IMR-90 (cell line): Measurements from ENCODE around the gene TMEM92. TPM values are rescaled to one million over a fixed set of nuclear protein-coding genes. Genes with fewer than 3 reads are reported as not detected.
A peak's percentile ranks its signal among the peaks of the same experiment; 100 is the strongest.

Source experiments
- ATAC-seq: fragments of 200-7000 bp; cut with Tn5 transposase; 2 replicates; pipeline ENCODE4 v1.9.1; 2020; ENCODE audit warnings: low read depth, mild to moderate bottlenecking, moderate library complexity
- BruUV-seq: library from RNA; stranded (reverse); fragments of 400-500 nt; replicated peaks from 2 replicates; lab custom pipeline; 2021; lab: Mats Ljungman, UMichigan
- CTCF ChIA-PET: fragments of 300-600 bp; formaldehyde crosslinking; extraction: SDS; loops from one replicate; lab custom pipeline; 2021; ENCODE audit warnings: antibody characterized with exemption; lab: Yijun Ruan, JAX
- POLR2A ChIA-PET: fragments of 300-600 bp; sonication (Branson Sonifier 250); formaldehyde crosslinking; loops from one replicate; lab custom pipeline; 2022; ENCODE audit warnings: antibody characterized with exemption; ENCODE audit not compliant: unreplicated experiment; lab: Charles Lee
- DNase-seq: peaks from one replicate; pipeline ENCODE4 v3.0.0; 2013
- H2AFZ ChIP-seq: replicated peaks from 2 replicates; pipeline ENCODE3; 2013; ENCODE audit warnings: low read length, mild to moderate bottlenecking; ENCODE audit not compliant: poor library complexity
- H2AK5ac ChIP-seq: 2 replicates; pipeline ENCODE4 v1.6.1; 2013; ENCODE audit warnings: low read depth, low read length, inconsistent platforms
- H2AK9ac ChIP-seq: replicated peaks from 2 replicates; pipeline ENCODE3; 2013; ENCODE audit warnings: mild to moderate bottlenecking, low read depth, low read length, moderate library complexity; ENCODE audit not compliant: poor library complexity
- H2BK120ac ChIP-seq: 2 replicates; pipeline ENCODE4 v1.6.1; 2013; ENCODE audit warnings: low read depth, low read length, inconsistent platforms
- H2BK15ac ChIP-seq: 3 replicates; pipeline ENCODE4 v1.6.1; 2013; ENCODE audit warnings: low read depth, low read length, inconsistent platforms
- H2BK20ac ChIP-seq: 2 replicates; pipeline ENCODE4 v1.6.1; 2013; ENCODE audit warnings: low read depth, mild to moderate bottlenecking, inconsistent platforms, low read length, moderate library complexity
- H2BK5ac ChIP-seq: 2 replicates; pipeline ENCODE4 v1.6.1; 2013; ENCODE audit warnings: mild to moderate bottlenecking, low read depth, low read length, inconsistent platforms; ENCODE audit not compliant: poor library complexity, severe bottlenecking
- H3K14ac ChIP-seq: replicated peaks from 2 replicates; pipeline ENCODE4 v1.6.1; 2013; ENCODE audit warnings: low read depth, low read length, inconsistent platforms
- H3K18ac ChIP-seq: 2 replicates; pipeline ENCODE4 v1.6.1; 2013; ENCODE audit warnings: low read depth, low read length, control low read depth
- H3K23ac ChIP-seq: 2 replicates; pipeline ENCODE4 v1.6.1; 2013; ENCODE audit warnings: low read depth, low read length, inconsistent platforms
- H3K27ac ChIP-seq: 2 replicates; pipeline ENCODE4 v1.5.1; 2013; ENCODE audit warnings: mild to moderate bottlenecking, control low read depth, low read length; ENCODE audit not compliant: insufficient read depth
- H3K27me3 ChIP-seq: 2 replicates; pipeline ENCODE4 v1.6.1; 2013; ENCODE audit warnings: low read length; ENCODE audit not compliant: control insufficient read depth, insufficient read depth
- H3K36me3 ChIP-seq: 2 replicates; pipeline ENCODE4 v1.6.1; 2013; ENCODE audit warnings: low read length, mixed read lengths; ENCODE audit not compliant: control insufficient read depth, insufficient read depth
- H3K4ac ChIP-seq: 2 replicates; pipeline ENCODE4 v1.6.1; 2013; ENCODE audit warnings: low read depth, low read length, inconsistent platforms
- H3K4me1 ChIP-seq: 2 replicates; pipeline ENCODE4 v1.6.1; 2013; ENCODE audit warnings: low read length, mixed read lengths; ENCODE audit not compliant: control insufficient read depth, insufficient read depth
- H3K4me2 ChIP-seq: 2 replicates; pipeline ENCODE4 v1.6.1; 2013; ENCODE audit warnings: low read depth, mild to moderate bottlenecking, control low read depth, low read length, moderate library complexity
- H3K4me3 ChIP-seq: 2 replicates; pipeline ENCODE4 v1.5.1; 2013; ENCODE audit warnings: low read depth, mild to moderate bottlenecking, control low read depth, low read length, moderate library complexity; ENCODE audit not compliant: insufficient read depth
- H3K56ac ChIP-seq: 2 replicates; pipeline ENCODE4 v1.6.1; 2013; ENCODE audit warnings: low read length, inconsistent platforms; ENCODE audit not compliant: insufficient read depth; ENCODE audit errors: extremely low read depth
- H3K79me1 ChIP-seq, 2 experiments: 2 replicates each; pipeline ENCODE4 v1.6.1; 2013; ENCODE audit warnings: low read length in 2 of 2, inconsistent platforms in 1 of 2, low read depth in 1 of 2
- H3K9ac ChIP-seq: 2 replicates; pipeline ENCODE4 v1.6.1; 2013; ENCODE audit warnings: low read depth, low read length, control low read depth
- H3K9me1 ChIP-seq: 2 replicates; pipeline ENCODE4 v1.6.1; 2013; ENCODE audit warnings: low read length, inconsistent platforms; ENCODE audit not compliant: insufficient read depth
- H3K9me3 ChIP-seq: 2 replicates; pipeline ENCODE4 v1.6.1; 2013; ENCODE audit warnings: low read length; ENCODE audit not compliant: control insufficient read depth, insufficient read depth
- H4K20me1 ChIP-seq: 2 replicates; pipeline ENCODE4 v1.6.1; 2013; ENCODE audit warnings: low read length, inconsistent platforms; ENCODE audit not compliant: insufficient read depth
- H4K5ac ChIP-seq: 2 replicates; pipeline ENCODE4 v1.6.1; 2013; ENCODE audit warnings: mild to moderate bottlenecking, low read depth, low read length, control low read depth
- H4K8ac ChIP-seq, 2 experiments: 2 replicates each; pipeline ENCODE4 v1.6.1; 2013; ENCODE audit warnings: low read depth in 2 of 2, low read length in 2 of 2, control low read depth in 1 of 2, inconsistent platforms in 1 of 2
- H4K91ac ChIP-seq: 2 replicates; pipeline ENCODE4 v1.6.1; 2013; ENCODE audit warnings: low read depth, low read length, inconsistent platforms; ENCODE audit not compliant: insufficient read depth
- CEBPB ChIP-seq: IDR thresholded peaks from 2 replicates; pipeline ENCODE4 v1.6.1; 2012; ENCODE audit warnings: low read depth, low read length, improper control_type of control experiment
- CHD1 ChIP-seq: IDR thresholded peaks from 2 replicates; pipeline ENCODE4 v1.6.1; 2012; ENCODE audit warnings: low read depth, low read length, improper control_type of control experiment
- ELK1 ChIP-seq: fragments of 150-350 bp; IDR thresholded peaks from 2 replicates; pipeline ENCODE4 v1.6.1; 2016; ENCODE audit warnings: low read depth, mild to moderate bottlenecking, low read length, moderate library complexity, borderline replicate concordance
- FOS ChIP-seq: fragments of 150-350 bp; IDR thresholded peaks from 2 replicates; pipeline ENCODE4 v1.6.1; 2016; ENCODE audit warnings: low read depth, low read length
- MAFK ChIP-seq: IDR thresholded peaks from 2 replicates; pipeline ENCODE4 v1.6.1; 2012; ENCODE audit warnings: low read depth, low read length, improper control_type of control experiment
- MAZ ChIP-seq: IDR thresholded peaks from 2 replicates; pipeline ENCODE4 v1.6.1; 2012; ENCODE audit warnings: low read depth, mild to moderate bottlenecking, low read length, improper control_type of control experiment, moderate library complexity, borderline replicate concordance
- MXI1 ChIP-seq: IDR thresholded peaks from 2 replicates; pipeline ENCODE4 v1.6.1; 2012; ENCODE audit warnings: low read depth, mild to moderate bottlenecking, low read length, moderate library complexity, borderline replicate concordance
- NFE2L2 ChIP-seq: fragments of 150-350 bp; IDR thresholded peaks from 2 replicates; pipeline ENCODE4 v1.6.1; 2016; ENCODE audit warnings: low read depth, mild to moderate bottlenecking, low read length
- POLR2A ChIP-seq: IDR thresholded peaks from 2 replicates; pipeline ENCODE4 v1.6.1; 2012; ENCODE audit warnings: mild to moderate bottlenecking, low read depth, low read length
- RAD21 ChIP-seq: IDR thresholded peaks from 2 replicates; pipeline ENCODE4 v1.6.1; 2012; ENCODE audit warnings: low read length, improper control_type of control experiment
- RCOR1 ChIP-seq: IDR thresholded peaks from 2 replicates; pipeline ENCODE4 v1.6.1; 2012; ENCODE audit warnings: mild to moderate bottlenecking, low read length, improper control_type of control experiment; ENCODE audit not compliant: insufficient replicate concordance
- RFX5 ChIP-seq: IDR thresholded peaks from 2 replicates; pipeline ENCODE4 v1.8.0; 2012; ENCODE audit warnings: low read depth, mild to moderate bottlenecking, low read length, moderate library complexity
- SMC3 ChIP-seq: fragments of 150-350 bp; IDR thresholded peaks from 2 replicates; pipeline ENCODE4 v1.6.1; 2016; ENCODE audit warnings: low read depth, mild to moderate bottlenecking, antibody characterized with exemption, low read length, moderate library complexity
- USF2 ChIP-seq: fragments of 150-350 bp; IDR thresholded peaks from 2 replicates; pipeline ENCODE4 v1.6.1; 2017; ENCODE audit warnings: mild to moderate bottlenecking, antibody characterized with exemption, low read length, low read depth
- WGBS, 2 experiments: methylation state at CpG; one replicate each; pipeline versions ENCODE4 v1.1.5 to v1.1.7; 2013; ENCODE audit warnings: missing lambda C conversion rate in 2 of 2; ENCODE audit not compliant: insufficient read length in 1 of 2; ENCODE audit errors: extremely low coverage in 2 of 2; 5-methylcytosine and 5-hydroxymethylcytosine counted together
- dilution Hi-C: fragments of 300-500 bp; cut with HindIII; formaldehyde crosslinking; loops from one replicate; pipeline ENCODE4 v1.14.3; 2018; ENCODE audit warnings: low sequenced_read_pairs; ENCODE audit not compliant: unreplicated experiment
- in situ Hi-C: fragments of 300-500 bp; cut with MboI; formaldehyde crosslinking; loops from 3 replicates; pipeline ENCODE4 v1.14.3; 2019; ENCODE audit warnings: low sequenced_read_pairs, inconsistent platforms, mixed read lengths
- intact Hi-C: fragments of 100-400 bp; cut with micrococcal nuclease; formaldehyde crosslinking; loops from 2 replicates; pipeline ENCODE4 v1.10.0; 2022
- polyA plus RNA-seq, 3 experiments: library from polyadenylated mRNA; depleted of rRNA; stranded (reverse); fragments of >200 nt; gene quantifications; 2 replicates each; pipeline ENCODE4 v1.2.3, GENCODE V29; 2012; ENCODE audit warnings: low replicate concordance in 1 of 3
- total RNA-seq: library from RNA; depleted of rRNA; stranded (reverse); fragments of >200 nt; gene quantifications from 2 replicates; pipeline ENCODE4 v1.2.3, GENCODE V29; 2012
- TF ChIP-seq, protein P1 (sequence below): conservative IDR thresholded peaks from 2 replicates; pipeline ENCODE4 v1.5.1; 2012; ENCODE audit warnings: mild to moderate bottlenecking, low read depth, low read length, improper control_type of control experiment

Gene TMEM92
- total and polyA plus RNA-seq, 2 of the 4 experiments (the other 2 are of a cell fraction) = 0.18 to 1.7 TPM

DNA sequence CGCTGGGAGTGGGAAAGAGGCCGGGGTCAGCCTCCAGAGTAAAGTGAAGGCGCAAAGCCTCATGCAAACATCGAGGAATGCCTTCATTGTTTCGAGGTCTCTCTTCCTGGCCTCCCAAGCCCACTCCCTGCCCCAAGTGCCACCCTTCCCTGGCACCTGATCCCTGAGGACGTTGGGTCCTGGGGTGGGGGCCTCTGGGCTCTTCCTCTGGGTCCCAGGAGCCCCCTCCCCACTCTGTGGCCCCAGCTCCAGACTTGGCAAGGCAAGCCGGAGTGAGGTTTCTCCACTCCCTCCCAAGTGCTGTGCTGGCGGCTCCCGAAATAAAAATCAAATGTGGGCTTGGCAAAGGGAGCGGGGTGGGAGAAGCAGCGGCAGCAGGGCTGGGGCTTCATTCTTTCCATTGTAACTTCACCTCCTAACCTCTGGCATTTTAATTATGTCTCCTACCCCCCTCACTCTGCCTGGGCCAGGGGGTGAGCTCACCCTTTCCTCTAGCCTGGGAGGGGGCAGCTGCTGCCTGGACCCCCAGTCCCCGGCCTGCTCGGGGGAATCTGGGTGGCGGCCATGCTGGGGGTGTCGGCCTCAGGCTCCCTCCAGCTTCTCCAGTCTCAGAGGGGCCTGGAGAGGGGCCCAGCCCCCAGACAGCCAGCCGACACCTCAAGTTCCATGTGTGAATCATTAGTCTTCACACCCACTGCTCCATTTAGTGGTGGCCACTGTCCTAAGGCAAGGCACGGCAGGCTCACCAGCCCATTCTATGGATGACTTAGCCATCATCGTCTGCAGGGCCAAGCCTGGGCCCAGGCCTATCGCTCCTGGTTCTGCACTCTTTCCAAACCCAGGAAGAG, 14.6 kb upstream of the TMEM92 start:
- Histone ChIP-seq H2BK20ac (no peak overlapping the region), H2BK15ac (no peak overlapping the region), H2AK5ac (peak overlapping the region; percentile 9; the same call in 1 of the 2 replicates), H3K27me3 (no peaks in the 10 kb centered on the region), H3K9me3 (no peaks in the 10 kb centered on the region), H3K4me1 (peaks cover 15% of the 10 kb centered on the region), H4K5ac (no peak overlapping the region), H3K9me1 (peaks cover 5% of the 10 kb centered on the region), H3K36me3 (no peaks in the 10 kb centered on the region), H2BK5ac (no peak overlapping the region), H3K18ac (no peak overlapping the region), H3K4me2 (no peak overlapping the region), H3K4me3 (no peak overlapping the region), H4K20me1 (no peaks in the 10 kb centered on the region), H3K14ac (0 out of 2 replicates have a peak overlapping the region, but pooled peaks have one; percentile 1), H2BK120ac (peak overlapping the region; percentile 8), H4K91ac (no peak overlapping the region), H2AFZ (peak overlapping the region; percentile 8), H3K56ac (no peak overlapping the region), H3K79me1 (peaks cover 0 to 9% of the 10 kb centered on the region in 2 experiments; a peak in 2 of 4 replicates), H3K23ac (no peak overlapping the region), H4K8ac (no peak overlapping the region), H3K27ac (no peak overlapping the region), H2AK9ac (peak overlapping the region; percentile 65), H3K4ac (peak overlapping the region; percentile 43; the same call in 1 of the 2 replicates), H3K9ac (no peak overlapping the region)
- intact Hi-C loops = no loop called here
- ATAC-seq (no peak), DNase-seq (no peak)
- in situ Hi-C loops = no loop called here
- 89% methylated on average over 4 of the region's 19 CpGs; no CpG with 5 or more reads in 1 of the 2 experiments for WGBS, 2 experiments
- BruUV-seq = no TSS peak
- ChIA-PET CTCF (no interaction called here), POLR2A (no interaction called here)
- dilution Hi-C loops = no loop called here
- TF ChIP-seq RFX5 (no peak), CHD1 (no peak), POLR2A (no peak), USF2 (no peak), MAZ (no peak), SMC3 (no peak), RAD21 (no peak), ELK1 (no peak), NFE2L2 (no peak), CEBPB (no peak), MXI1 (no peak), MAFK (no peak), FOS (no peak), RCOR1 (no peak)
- TF ChIP-seq, protein P1, sequence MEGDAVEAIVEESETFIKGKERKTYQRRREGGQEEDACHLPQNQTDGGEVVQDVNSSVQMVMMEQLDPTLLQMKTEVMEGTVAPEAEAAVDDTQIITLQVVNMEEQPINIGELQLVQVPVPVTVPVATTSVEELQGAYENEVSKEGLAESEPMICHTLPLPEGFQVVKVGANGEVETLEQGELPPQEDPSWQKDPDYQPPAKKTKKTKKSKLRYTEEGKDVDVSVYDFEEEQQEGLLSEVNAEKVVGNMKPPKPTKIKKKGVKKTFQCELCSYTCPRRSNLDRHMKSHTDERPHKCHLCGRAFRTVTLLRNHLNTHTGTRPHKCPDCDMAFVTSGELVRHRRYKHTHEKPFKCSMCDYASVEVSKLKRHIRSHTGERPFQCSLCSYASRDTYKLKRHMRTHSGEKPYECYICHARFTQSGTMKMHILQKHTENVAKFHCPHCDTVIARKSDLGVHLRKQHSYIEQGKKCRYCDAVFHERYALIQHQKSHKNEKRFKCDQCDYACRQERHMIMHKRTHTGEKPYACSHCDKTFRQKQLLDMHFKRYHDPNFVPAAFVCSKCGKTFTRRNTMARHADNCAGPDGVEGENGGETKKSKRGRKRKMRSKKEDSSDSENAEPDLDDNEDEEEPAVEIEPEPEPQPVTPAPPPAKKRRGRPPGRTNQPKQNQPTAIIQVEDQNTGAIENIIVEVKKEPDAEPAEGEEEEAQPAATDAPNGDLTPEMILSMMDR = no peak
